WTC11 (cell line): Measurements from ENCODE around the gene PLEKHG5. TPM values are rescaled to one million over a fixed set of nuclear protein-coding genes. Genes with fewer than 3 reads are reported as not detected.

Experiments used
- ATAC-seq: fragments of 200-7000 bp; cut with Tn5 transposase; 2 replicates; pipeline ENCODE4 v1.10.0; 2021; ENCODE audit warnings: mild to moderate bottlenecking, moderate library complexity
- CTCF ChIA-PET: fragments of 300-600 bp; sonication (Branson Sonifier 250); formaldehyde crosslinking; loops from one replicate; lab custom pipeline; 2021; ENCODE audit warnings: antibody characterized with exemption; lab: Charles Lee
- POLR2A ChIA-PET: fragments of 350-600 bp; sonication (Branson Sonifier 250); formaldehyde crosslinking; loops from one replicate; lab custom pipeline; 2021; ENCODE audit warnings: antibody characterized with exemption; lab: Charles Lee
- DNase-seq: peaks from one replicate; pipeline ENCODE4 v3.0.0; 2021; ENCODE audit warnings: low spot score
- H3K27ac Mint-ChIP-seq: 2 replicates; pipeline ENCODE4 v1.8.0; 2021; ENCODE audit warnings: mixed read lengths
- H3K27me3 Mint-ChIP-seq: 2 replicates; pipeline ENCODE4 v1.8.0; 2021; ENCODE audit warnings: low read depth, mild to moderate bottlenecking, moderate library complexity, mixed read lengths
- H3K36me3 Mint-ChIP-seq: 2 replicates; pipeline ENCODE4 v1.8.0; 2021; ENCODE audit warnings: mixed read lengths
- H3K4me1 Mint-ChIP-seq: 2 replicates; pipeline ENCODE4 v1.8.0; 2022; ENCODE audit warnings: mixed read lengths
- H3K4me3 Mint-ChIP-seq: 2 replicates; pipeline ENCODE4 v1.8.0; 2021; ENCODE audit warnings: mild to moderate bottlenecking, moderate library complexity, mixed read lengths
- H3K9me3 Mint-ChIP-seq: 2 replicates; pipeline ENCODE4 v1.8.0; 2021; ENCODE audit warnings: mixed read lengths
- CBFB ChIP-seq: sonication (generic); formaldehyde crosslinking; IDR thresholded peaks from 2 replicates; pipeline ENCODE4 v1.8.1; 2022; ENCODE audit warnings: mild to moderate bottlenecking, low read depth, missing genetic modification reagents
- CREB1 ChIP-seq: sonication (generic); formaldehyde crosslinking; IDR thresholded peaks from 2 replicates; pipeline ENCODE4 v1.8.0; 2023; ENCODE audit warnings: mild to moderate bottlenecking, missing genetic modification reagents
- MXD4 ChIP-seq: fragments of 250-450 bp; sonication (Bioruptor Pico); IDR thresholded peaks from 2 replicates; pipeline ENCODE4 v1.8.0; 2021; ENCODE audit warnings: mild to moderate bottlenecking, moderate library complexity, borderline replicate concordance
- NFE2L1 ChIP-seq: sonication (generic); formaldehyde crosslinking; IDR thresholded peaks from 2 replicates; pipeline ENCODE4 v1.8.1; 2023; ENCODE audit warnings: missing genetic modification reagents
- NFYB ChIP-seq: sonication (generic); formaldehyde crosslinking; conservative IDR thresholded peaks from 2 replicates; pipeline ENCODE4 v1.8.0; 2022; ENCODE audit warnings: low read depth, missing genetic modification reagents
- NR3C1 ChIP-seq: sonication (generic); formaldehyde crosslinking; conservative IDR thresholded peaks from 2 replicates; pipeline ENCODE4 v1.8.1; 2023; ENCODE audit warnings: low read depth, mild to moderate bottlenecking, missing genetic modification reagents
- SP1 ChIP-seq: sonication (generic); formaldehyde crosslinking; conservative IDR thresholded peaks from 2 replicates; pipeline ENCODE4 v1.8.1; 2022; ENCODE audit warnings: missing genetic modification reagents
- ZNF232 ChIP-seq: sonication (generic); formaldehyde crosslinking; IDR thresholded peaks from 2 replicates; pipeline ENCODE4 v1.8.0; 2022; ENCODE audit warnings: mild to moderate bottlenecking, missing genetic modification reagents
- ZNF263 ChIP-seq: sonication (generic); formaldehyde crosslinking; IDR thresholded peaks from 2 replicates; pipeline ENCODE4 v1.8.1; 2022; ENCODE audit warnings: low read depth, mild to moderate bottlenecking, moderate library complexity, missing genetic modification reagents
- ZNF317 ChIP-seq: sonication (generic); formaldehyde crosslinking; IDR thresholded peaks from 2 replicates; pipeline ENCODE4 v1.8.1; 2023; ENCODE audit warnings: low read depth, mild to moderate bottlenecking, moderate library complexity, missing genetic modification reagents, borderline replicate concordance
- ZNF416 ChIP-seq: fragments of 250-450 bp; sonication (Bioruptor Pico); IDR thresholded peaks from 2 replicates; pipeline ENCODE4 v1.9.0; 2021; ENCODE audit warnings: mild to moderate bottlenecking, inconsistent platforms
- ZNF423 ChIP-seq: fragments of 250-450 bp; sonication (Bioruptor Pico); IDR thresholded peaks from 2 replicates; pipeline ENCODE4 v2.1.2; 2022; ENCODE audit warnings: mild to moderate bottlenecking, moderate library complexity
- total RNA-seq: library from RNA; stranded (reverse); gene quantifications from 3 replicates; pipeline ENCODE4 v1.2.3, GENCODE V29; 2021
- TF ChIP-seq, protein P1 (sequence below): sonication (generic); formaldehyde crosslinking; IDR thresholded peaks from 2 replicates; pipeline ENCODE4 v1.8.1; 2023; ENCODE audit warnings: mild to moderate bottlenecking, missing genetic modification reagents
- TF ChIP-seq, protein P2 (sequence below): fragments of 250-450 bp; sonication (Bioruptor Pico); conservative IDR thresholded peaks from 2 replicates; pipeline ENCODE4 v1.9.0; 2021; ENCODE audit warnings: mild to moderate bottlenecking
- TF ChIP-seq, protein P3 (sequence below): sonication (generic); formaldehyde crosslinking; IDR thresholded peaks from 2 replicates; pipeline ENCODE4 v1.8.0; 2022; ENCODE audit warnings: mild to moderate bottlenecking, missing genetic modification reagents
- TF ChIP-seq, protein P4 (sequence below): sonication (generic); formaldehyde crosslinking; conservative IDR thresholded peaks from 2 replicates; pipeline ENCODE4 v1.8.1; 2023; ENCODE audit warnings: mild to moderate bottlenecking, low read depth, missing genetic modification reagents, moderate library complexity
- TF ChIP-seq, protein P5 (sequence below): sonication (generic); formaldehyde crosslinking; IDR thresholded peaks from 2 replicates; pipeline ENCODE4 v1.8.0; 2023; ENCODE audit warnings: missing genetic modification reagents, mild to moderate bottlenecking, borderline replicate concordance
- TF ChIP-seq, protein P6 (sequence below): sonication (generic); formaldehyde crosslinking; IDR thresholded peaks from 2 replicates; pipeline ENCODE4 v1.8.0; 2022; ENCODE audit warnings: missing genetic modification reagents
- TF ChIP-seq, protein P7 (sequence below): fragments of 250-450 bp; sonication (Bioruptor Pico); IDR thresholded peaks from 2 replicates; pipeline ENCODE4 v2.1.2; 2022; ENCODE audit warnings: mild to moderate bottlenecking, moderate library complexity

Gene PLEKHG5
- total RNA-seq, 1 experiment from 2014 or later, result 27.5 TPM

DNA sequence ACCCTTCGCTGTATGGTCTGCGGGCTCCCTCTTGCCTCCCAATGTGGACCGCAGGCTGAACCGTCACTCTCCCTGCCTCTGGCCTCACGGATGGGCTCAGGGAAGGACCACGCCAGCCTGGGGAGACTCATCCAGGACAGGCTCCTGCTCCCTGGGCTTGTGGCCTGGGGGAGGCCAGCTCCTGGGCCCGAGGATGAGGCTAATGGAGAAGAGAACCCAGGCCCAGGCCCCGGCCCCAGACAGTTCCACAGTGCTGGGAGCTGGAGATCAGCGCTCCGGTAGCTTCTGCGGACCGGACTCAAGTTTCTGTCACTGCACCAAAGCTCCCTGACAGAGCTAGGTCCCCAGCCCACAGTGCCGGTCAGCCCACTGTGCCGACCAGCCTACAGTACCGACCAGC is 13.4 kb upstream of the PLEKHG5 start:
- CTCF ChIA-PET, result interaction anchor here (1.1 to 5.3 kb wide), 4 partner anchors 17 to 703 kb away, joined by 3 to 25 read pairs (median 4); partner anchors contain the start of gene NOL9
- no peaks in the 10 kb centered on the region for H3K9me3 Mint-ChIP-seq

More for the DNA sequence above, 13.4 kb upstream of the PLEKHG5 start:
- H3K27ac Mint-ChIP-seq, result no peak overlapping the region
- no peak for DNase-seq
- H3K27me3 Mint-ChIP-seq, result peaks cover 3% of the 10 kb centered on the region
- POLR2A ChIA-PET, result no interaction called here
- H3K4me1 Mint-ChIP-seq, result no peaks in the 10 kb centered on the region
- TF ChIP-seq ZNF416 (CRISPR knock-in tag), result no peak
- no peak for TF ChIP-seq ZNF263
- TF ChIP-seq, protein P1, sequence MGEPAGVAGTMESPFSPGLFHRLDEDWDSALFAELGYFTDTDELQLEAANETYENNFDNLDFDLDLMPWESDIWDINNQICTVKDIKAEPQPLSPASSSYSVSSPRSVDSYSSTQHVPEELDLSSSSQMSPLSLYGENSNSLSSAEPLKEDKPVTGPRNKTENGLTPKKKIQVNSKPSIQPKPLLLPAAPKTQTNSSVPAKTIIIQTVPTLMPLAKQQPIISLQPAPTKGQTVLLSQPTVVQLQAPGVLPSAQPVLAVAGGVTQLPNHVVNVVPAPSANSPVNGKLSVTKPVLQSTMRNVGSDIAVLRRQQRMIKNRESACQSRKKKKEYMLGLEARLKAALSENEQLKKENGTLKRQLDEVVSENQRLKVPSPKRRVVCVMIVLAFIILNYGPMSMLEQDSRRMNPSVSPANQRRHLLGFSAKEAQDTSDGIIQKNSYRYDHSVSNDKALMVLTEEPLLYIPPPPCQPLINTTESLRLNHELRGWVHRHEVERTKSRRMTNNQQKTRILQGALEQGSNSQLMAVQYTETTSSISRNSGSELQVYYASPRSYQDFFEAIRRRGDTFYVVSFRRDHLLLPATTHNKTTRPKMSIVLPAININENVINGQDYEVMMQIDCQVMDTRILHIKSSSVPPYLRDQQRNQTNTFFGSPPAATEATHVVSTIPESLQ (CRISPR knock-in tag), result no peak
- no peak for TF ChIP-seq ZNF317 (CRISPR knock-in tag)
- TF ChIP-seq, protein P2, sequence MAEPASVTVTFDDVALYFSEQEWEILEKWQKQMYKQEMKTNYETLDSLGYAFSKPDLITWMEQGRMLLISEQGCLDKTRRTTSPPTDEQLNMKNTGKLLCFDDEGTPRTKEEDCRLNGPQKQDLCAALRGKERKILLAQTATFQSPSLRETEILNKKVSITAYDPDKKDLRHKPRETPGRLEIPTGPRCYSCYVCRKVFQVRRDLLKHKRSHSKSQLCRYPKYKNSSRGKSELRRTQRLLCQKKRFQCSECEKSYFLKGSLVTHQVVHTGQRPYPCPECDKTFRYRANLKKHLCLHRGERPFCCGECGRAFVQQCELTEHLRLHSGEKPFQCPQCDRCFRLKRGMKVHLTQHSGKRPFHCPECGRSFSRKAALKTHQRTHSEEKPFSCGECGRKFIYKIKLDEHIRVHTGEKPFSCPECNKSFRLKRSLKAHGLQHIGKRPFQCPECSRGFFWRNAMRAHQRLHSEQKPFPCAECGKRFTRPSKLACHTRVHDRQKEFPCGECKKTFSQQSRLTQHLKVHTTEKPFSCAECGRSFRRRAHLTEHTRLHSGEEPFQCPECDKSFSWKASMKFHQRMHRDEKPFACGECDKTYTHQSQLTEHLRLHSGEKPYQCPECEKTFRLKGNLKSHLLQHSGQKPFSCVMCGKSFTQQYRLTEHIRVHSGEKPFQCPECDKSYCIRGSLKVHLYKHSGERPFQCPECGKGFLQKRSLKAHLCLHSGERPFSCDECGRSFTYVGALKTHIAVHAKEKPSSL (CRISPR knock-in tag), result no peak
- no peak for TF ChIP-seq CREB1
- TF ChIP-seq, protein P3, sequence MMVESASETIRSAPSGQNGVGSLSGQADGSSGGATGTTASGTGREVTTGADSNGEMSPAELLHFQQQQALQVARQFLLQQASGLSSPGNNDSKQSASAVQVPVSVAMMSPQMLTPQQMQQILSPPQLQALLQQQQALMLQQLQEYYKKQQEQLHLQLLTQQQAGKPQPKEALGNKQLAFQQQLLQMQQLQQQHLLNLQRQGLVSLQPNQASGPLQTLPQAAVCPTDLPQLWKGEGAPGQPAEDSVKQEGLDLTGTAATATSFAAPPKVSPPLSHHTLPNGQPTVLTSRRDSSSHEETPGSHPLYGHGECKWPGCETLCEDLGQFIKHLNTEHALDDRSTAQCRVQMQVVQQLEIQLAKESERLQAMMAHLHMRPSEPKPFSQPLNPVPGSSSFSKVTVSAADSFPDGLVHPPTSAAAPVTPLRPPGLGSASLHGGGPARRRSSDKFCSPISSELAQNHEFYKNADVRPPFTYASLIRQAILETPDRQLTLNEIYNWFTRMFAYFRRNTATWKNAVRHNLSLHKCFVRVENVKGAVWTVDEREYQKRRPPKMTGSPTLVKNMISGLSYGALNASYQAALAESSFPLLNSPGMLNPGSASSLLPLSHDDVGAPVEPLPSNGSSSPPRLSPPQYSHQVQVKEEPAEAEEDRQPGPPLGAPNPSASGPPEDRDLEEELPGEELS, result no peak
- TF ChIP-seq, protein P4, sequence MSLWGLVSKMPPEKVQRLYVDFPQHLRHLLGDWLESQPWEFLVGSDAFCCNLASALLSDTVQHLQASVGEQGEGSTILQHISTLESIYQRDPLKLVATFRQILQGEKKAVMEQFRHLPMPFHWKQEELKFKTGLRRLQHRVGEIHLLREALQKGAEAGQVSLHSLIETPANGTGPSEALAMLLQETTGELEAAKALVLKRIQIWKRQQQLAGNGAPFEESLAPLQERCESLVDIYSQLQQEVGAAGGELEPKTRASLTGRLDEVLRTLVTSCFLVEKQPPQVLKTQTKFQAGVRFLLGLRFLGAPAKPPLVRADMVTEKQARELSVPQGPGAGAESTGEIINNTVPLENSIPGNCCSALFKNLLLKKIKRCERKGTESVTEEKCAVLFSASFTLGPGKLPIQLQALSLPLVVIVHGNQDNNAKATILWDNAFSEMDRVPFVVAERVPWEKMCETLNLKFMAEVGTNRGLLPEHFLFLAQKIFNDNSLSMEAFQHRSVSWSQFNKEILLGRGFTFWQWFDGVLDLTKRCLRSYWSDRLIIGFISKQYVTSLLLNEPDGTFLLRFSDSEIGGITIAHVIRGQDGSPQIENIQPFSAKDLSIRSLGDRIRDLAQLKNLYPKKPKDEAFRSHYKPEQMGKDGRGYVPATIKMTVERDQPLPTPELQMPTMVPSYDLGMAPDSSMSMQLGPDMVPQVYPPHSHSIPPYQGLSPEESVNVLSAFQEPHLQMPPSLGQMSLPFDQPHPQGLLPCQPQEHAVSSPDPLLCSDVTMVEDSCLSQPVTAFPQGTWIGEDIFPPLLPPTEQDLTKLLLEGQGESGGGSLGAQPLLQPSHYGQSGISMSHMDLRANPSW, result no peak
- no peak for TF ChIP-seq ZNF232 (CRISPR knock-in tag)
- TF ChIP-seq CBFB (CRISPR knock-in tag), result no peak
- no peak for TF ChIP-seq NFYB
- no peak for TF ChIP-seq NR3C1 (CRISPR knock-in tag)
- TF ChIP-seq SP1 (CRISPR knock-in tag), result no peak
- TF ChIP-seq MXD4 (CRISPR knock-in tag), result no peak
- TF ChIP-seq, protein P5, sequence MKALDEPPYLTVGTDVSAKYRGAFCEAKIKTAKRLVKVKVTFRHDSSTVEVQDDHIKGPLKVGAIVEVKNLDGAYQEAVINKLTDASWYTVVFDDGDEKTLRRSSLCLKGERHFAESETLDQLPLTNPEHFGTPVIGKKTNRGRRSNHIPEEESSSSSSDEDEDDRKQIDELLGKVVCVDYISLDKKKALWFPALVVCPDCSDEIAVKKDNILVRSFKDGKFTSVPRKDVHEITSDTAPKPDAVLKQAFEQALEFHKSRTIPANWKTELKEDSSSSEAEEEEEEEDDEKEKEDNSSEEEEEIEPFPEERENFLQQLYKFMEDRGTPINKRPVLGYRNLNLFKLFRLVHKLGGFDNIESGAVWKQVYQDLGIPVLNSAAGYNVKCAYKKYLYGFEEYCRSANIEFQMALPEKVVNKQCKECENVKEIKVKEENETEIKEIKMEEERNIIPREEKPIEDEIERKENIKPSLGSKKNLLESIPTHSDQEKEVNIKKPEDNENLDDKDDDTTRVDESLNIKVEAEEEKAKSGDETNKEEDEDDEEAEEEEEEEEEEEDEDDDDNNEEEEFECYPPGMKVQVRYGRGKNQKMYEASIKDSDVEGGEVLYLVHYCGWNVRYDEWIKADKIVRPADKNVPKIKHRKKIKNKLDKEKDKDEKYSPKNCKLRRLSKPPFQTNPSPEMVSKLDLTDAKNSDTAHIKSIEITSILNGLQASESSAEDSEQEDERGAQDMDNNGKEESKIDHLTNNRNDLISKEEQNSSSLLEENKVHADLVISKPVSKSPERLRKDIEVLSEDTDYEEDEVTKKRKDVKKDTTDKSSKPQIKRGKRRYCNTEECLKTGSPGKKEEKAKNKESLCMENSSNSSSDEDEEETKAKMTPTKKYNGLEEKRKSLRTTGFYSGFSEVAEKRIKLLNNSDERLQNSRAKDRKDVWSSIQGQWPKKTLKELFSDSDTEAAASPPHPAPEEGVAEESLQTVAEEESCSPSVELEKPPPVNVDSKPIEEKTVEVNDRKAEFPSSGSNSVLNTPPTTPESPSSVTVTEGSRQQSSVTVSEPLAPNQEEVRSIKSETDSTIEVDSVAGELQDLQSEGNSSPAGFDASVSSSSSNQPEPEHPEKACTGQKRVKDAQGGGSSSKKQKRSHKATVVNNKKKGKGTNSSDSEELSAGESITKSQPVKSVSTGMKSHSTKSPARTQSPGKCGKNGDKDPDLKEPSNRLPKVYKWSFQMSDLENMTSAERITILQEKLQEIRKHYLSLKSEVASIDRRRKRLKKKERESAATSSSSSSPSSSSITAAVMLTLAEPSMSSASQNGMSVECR (CRISPR knock-in tag), result no peak
- TF ChIP-seq ZNF423, result no peak
- TF ChIP-seq NFE2L1 (CRISPR knock-in tag), result no peak
- TF ChIP-seq, protein P6, sequence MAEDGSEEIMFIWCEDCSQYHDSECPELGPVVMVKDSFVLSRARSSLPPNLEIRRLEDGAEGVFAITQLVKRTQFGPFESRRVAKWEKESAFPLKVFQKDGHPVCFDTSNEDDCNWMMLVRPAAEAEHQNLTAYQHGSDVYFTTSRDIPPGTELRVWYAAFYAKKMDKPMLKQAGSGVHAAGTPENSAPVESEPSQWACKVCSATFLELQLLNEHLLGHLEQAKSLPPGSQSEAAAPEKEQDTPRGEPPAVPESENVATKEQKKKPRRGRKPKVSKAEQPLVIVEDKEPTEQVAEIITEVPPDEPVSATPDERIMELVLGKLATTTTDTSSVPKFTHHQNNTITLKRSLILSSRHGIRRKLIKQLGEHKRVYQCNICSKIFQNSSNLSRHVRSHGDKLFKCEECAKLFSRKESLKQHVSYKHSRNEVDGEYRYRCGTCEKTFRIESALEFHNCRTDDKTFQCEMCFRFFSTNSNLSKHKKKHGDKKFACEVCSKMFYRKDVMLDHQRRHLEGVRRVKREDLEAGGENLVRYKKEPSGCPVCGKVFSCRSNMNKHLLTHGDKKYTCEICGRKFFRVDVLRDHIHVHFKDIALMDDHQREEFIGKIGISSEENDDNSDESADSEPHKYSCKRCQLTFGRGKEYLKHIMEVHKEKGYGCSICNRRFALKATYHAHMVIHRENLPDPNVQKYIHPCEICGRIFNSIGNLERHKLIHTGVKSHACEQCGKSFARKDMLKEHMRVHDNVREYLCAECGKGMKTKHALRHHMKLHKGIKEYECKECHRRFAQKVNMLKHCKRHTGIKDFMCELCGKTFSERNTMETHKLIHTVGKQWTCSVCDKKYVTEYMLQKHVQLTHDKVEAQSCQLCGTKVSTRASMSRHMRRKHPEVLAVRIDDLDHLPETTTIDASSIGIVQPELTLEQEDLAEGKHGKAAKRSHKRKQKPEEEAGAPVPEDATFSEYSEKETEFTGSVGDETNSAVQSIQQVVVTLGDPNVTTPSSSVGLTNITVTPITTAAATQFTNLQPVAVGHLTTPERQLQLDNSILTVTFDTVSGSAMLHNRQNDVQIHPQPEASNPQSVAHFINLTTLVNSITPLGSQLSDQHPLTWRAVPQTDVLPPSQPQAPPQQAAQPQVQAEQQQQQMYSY (CRISPR knock-in tag), result no peak
- TF ChIP-seq, protein P7, sequence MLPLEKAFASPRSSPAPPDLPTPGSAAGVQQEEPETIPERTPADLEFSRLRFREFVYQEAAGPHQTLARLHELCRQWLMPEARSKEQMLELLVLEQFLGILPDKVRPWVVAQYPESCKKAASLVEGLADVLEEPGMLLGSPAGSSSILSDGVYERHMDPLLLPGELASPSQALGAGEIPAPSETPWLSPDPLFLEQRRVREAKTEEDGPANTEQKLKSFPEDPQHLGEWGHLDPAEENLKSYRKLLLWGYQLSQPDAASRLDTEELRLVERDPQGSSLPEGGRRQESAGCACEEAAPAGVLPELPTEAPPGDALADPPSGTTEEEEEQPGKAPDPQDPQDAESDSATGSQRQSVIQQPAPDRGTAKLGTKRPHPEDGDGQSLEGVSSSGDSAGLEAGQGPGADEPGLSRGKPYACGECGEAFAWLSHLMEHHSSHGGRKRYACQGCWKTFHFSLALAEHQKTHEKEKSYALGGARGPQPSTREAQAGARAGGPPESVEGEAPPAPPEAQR (CRISPR knock-in tag), result no peak
- H3K4me3 Mint-ChIP-seq, result no peak overlapping the region
- no peak for ATAC-seq
- no peaks in the 10 kb centered on the region for H3K36me3 Mint-ChIP-seq
